GM12878 (cell line): ENCODE results near the gene DDX10. TPM values are rescaled to one million over a fixed set of nuclear protein-coding genes. Genes with fewer than 3 reads are reported as not detected.

ENCODE experiments used
- ATAC-seq: fragments of 200-7000 bp; cut with Tn5 transposase; 3 replicates; pipeline ENCODE4 v1.9.1; 2020; ENCODE audit warnings: mild to moderate bottlenecking, moderate library complexity
- BruUV-seq: library from RNA; stranded (reverse); fragments of 400-500 nt; replicated peaks from 2 replicates; lab custom pipeline; 2021; lab: Mats Ljungman, UMichigan
- CTCF ChIA-PET: fragments of 300-600 bp; sonication (Branson Sonifier 250); formaldehyde crosslinking; extraction: SDS; loops from one replicate; lab custom pipeline; 2021; ENCODE audit warnings: inconsistent platforms; lab: Yijun Ruan, JAX
- POLR2A ChIA-PET: fragments of 350-600 bp; formaldehyde crosslinking; extraction: SDS; loops from one replicate; lab custom pipeline; 2021; ENCODE audit warnings: inconsistent platforms; lab: Charles Lee
- RAD21 ChIA-PET: fragments of 300-600 bp; sonication (Branson Sonifier 250); formaldehyde crosslinking; loops from one replicate; lab custom pipeline; 2023; ENCODE audit warnings: antibody characterized with exemption; ENCODE audit not compliant: unreplicated experiment; lab: Charles Lee
- SMC1A ChIA-PET: fragments of 300-600 bp; sonication (Branson Sonifier 250); formaldehyde crosslinking; loops from one replicate; lab custom pipeline; 2023; ENCODE audit not compliant: unreplicated experiment, uncharacterized antibody; lab: Charles Lee
- DNase-seq: peaks from one replicate; pipeline ENCODE4 v3.0.0-alpha.2; 2011; ENCODE audit warnings: low read depth, low spot score
- FAIRE-seq: peaks from 3 replicates; lab custom pipeline; 2011; peaks lifted over from hg19 to GRCh38; lab: Jason Lieb, UNC
- H2AFZ ChIP-seq: 2 replicates; pipeline ENCODE4 v1.6.0; 2011; ENCODE audit warnings: low read depth, low read length, control low read depth; ENCODE audit not compliant: control insufficient read depth
- H3K27ac ChIP-seq: 2 replicates; pipeline ENCODE4 v1.5.1; 2011; ENCODE audit warnings: control low read depth; ENCODE audit not compliant: control insufficient read depth, insufficient read depth
- H3K27me3 ChIP-seq, 2 experiments: replicated peaks in 1 of 2; 2 replicates each; pipeline versions ENCODE4 v1.6.0 to v1.6.1; 2011; ENCODE audit warnings: low read length in 1 of 2; ENCODE audit not compliant: control insufficient read depth in 2 of 2, insufficient read depth in 2 of 2
- H3K36me3 ChIP-seq, 2 experiments: 2 replicates each; pipeline ENCODE4 v1.5.1; 2011; ENCODE audit warnings: low read length in 1 of 2; ENCODE audit not compliant: control insufficient read depth in 2 of 2, insufficient read depth in 2 of 2
- H3K4me1 ChIP-seq: 2 replicates; pipeline ENCODE4 v1.6.1; 2011; ENCODE audit warnings: mild to moderate bottlenecking, low read length, moderate library complexity, mixed read lengths; ENCODE audit not compliant: control insufficient read depth, insufficient read depth
- H3K4me2 ChIP-seq: 2 replicates; pipeline ENCODE4 v1.6.0; 2011; ENCODE audit warnings: control low read depth; ENCODE audit not compliant: control insufficient read depth, insufficient read depth
- H3K4me3 ChIP-seq: fragments of 200-600 bp; sonication (generic); 2 replicates; pipeline ENCODE4 v1.5.1; 2016
- H3K79me2 ChIP-seq: 2 replicates; pipeline ENCODE4 v1.6.0; 2011; ENCODE audit warnings: low read length; ENCODE audit not compliant: control insufficient read depth, insufficient read depth
- H3K9ac ChIP-seq: 2 replicates; pipeline ENCODE4 v1.8.0; 2011; ENCODE audit warnings: low read length, control low read depth, mixed read lengths; ENCODE audit not compliant: control insufficient read depth, insufficient read depth
- H3K9me3 ChIP-seq: replicated peaks from 3 replicates; pipeline ENCODE4 v1.5.1; 2011; ENCODE audit warnings: mild to moderate bottlenecking, low read length; ENCODE audit not compliant: control insufficient read depth, insufficient read depth
- H4K20me1 ChIP-seq: 2 replicates; pipeline ENCODE4 v1.6.0; 2011; ENCODE audit not compliant: control insufficient read depth, insufficient read depth
- EGR1 ChIP-seq, 2 experiments: IDR thresholded peaks; 1 replicate in 1 of 2; 2 replicates in 1 of 2; pipeline ENCODE4 v1.6.1; 2011 to 2012; ENCODE audit warnings: low read depth in 2 of 2, low read length in 2 of 2, borderline replicate concordance in 1 of 2, mild to moderate bottlenecking in 1 of 2, moderate library complexity in 1 of 2
- KAT2A ChIP-seq: conservative IDR thresholded peaks from 2 replicates; pipeline ENCODE4 v1.6.1; 2011; ENCODE audit warnings: low read depth, low read length; ENCODE audit not compliant: control insufficient read depth
- TCF3 ChIP-seq: IDR thresholded peaks from 2 replicates; pipeline ENCODE4 v1.6.1; 2012; ENCODE audit warnings: low read depth, mild to moderate bottlenecking, low read length, borderline replicate concordance; ENCODE audit not compliant: insufficient read depth
- WGBS: methylation state at CpG from one replicate; pipeline ENCODE4 v1.1.6; 2016; ENCODE audit warnings: low lambda C conversion rate; ENCODE audit not compliant: insufficient replicate concordance, insufficient coverage; ENCODE audit errors: missing lambda C conversion rate; 5-methylcytosine and 5-hydroxymethylcytosine counted together
- in situ Hi-C: fragments of 300-500 bp; cut with MboI; formaldehyde crosslinking; loops from 9 replicates; pipeline ENCODE4 v1.14.3; 2018; ENCODE audit warnings: mixed read lengths
- intact Hi-C: fragments of 100-400 bp; cut with micrococcal nuclease; formaldehyde crosslinking; loops from one replicate; pipeline ENCODE4 v1.14.2; 2022; ENCODE audit not compliant: unreplicated experiment
- polyA plus RNA-seq, 11 experiments: library from polyadenylated mRNA; depleted of rRNA in 4 of 11; unstranded in 6 of 11; stranded (reverse) in 5 of 11; fragments of >200 nt; fragmentation: Nextera tagmentation in 4 of 11; fragmentation: Illumina TruSeq in 1 of 11; extraction: Ambion mirVana in 4 of 11; extraction: Trizol in 1 of 11; gene quantifications; 1 replicate in 1 of 11; 2 replicates in 10 of 11; pipeline versions ENCODE4 v1.2.1 to v1.2.3, GENCODE V29; 2011 to 2016; ENCODE audit warnings: inconsistent platforms in 2 of 11, missing spikeins in 2 of 11, low read depth in 1 of 11
- total RNA-seq, 4 experiments: library from RNA; depleted of rRNA in 3 of 4; stranded (reverse); fragments of >200 nt in 3 of 4; fragmentation: Illumina TruSeq in 1 of 4; extraction: Trizol in 1 of 4; gene quantifications; 2 replicates each; pipeline versions ENCODE4 v1.2.1 to v1.2.3, GENCODE V29; 2013 to 2021
- TF ChIP-seq, protein P1 (sequence below): IDR thresholded peaks from 2 replicates; pipeline ENCODE4 v1.6.1; 2012; ENCODE audit warnings: low read depth, low read length, improper control_type of control experiment
- TF ChIP-seq, protein P2 (sequence below): fragments of 450-650 bp; IDR thresholded peaks from 2 replicates; pipeline ENCODE4 v1.6.1; 2018; ENCODE audit warnings: mild to moderate bottlenecking, low read depth, moderate library complexity; ENCODE audit not compliant: partially characterized antibody
- TF ChIP-seq, protein P3 (sequence below): fragments of 450-650 bp; formaldehyde crosslinking; IDR thresholded peaks from 2 replicates; pipeline ENCODE4 v1.5.0; 2022; ENCODE audit warnings: mild to moderate bottlenecking, missing genetic modification characterization
- TF ChIP-seq, protein P4 (sequence below): fragments of 450-650 bp; IDR thresholded peaks from 2 replicates; pipeline ENCODE4 v1.6.1; 2016; ENCODE audit warnings: mild to moderate bottlenecking

Gene DDX10
- total and polyA plus RNA-seq, 10 of the 15 experiments (the other 5 are each of a cell fraction or from before 2014, with no cell fraction given): 20.9 to 51.5 (median 31.9) TPM

DNA sequence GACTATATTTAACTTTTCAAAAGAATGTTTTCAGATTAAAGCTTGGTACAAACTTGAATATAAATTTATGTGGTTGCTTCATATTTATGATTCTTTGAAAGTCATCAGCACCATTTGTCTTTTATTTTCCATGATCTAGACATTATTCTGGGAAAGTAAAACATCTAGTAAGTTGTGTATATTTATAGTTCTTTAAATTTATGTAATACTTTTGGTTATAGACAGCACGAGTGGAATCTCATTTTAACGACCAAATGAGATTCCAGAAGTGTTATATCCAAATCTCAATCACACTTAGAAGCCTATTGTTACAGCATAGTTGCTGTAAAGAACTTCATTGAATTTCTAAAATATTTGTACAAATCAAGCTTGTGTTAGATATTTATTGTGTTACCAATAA, 212.3 kb downstream of the DDX10 start:
- H2AFZ ChIP-seq: no peak overlapping the region
- BruUV-seq: no TSS peak
- TF ChIP-seq, protein P1, sequence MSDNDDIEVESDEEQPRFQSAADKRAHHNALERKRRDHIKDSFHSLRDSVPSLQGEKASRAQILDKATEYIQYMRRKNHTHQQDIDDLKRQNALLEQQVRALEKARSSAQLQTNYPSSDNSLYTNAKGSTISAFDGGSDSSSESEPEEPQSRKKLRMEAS: no peak
- TF ChIP-seq, protein P2, sequence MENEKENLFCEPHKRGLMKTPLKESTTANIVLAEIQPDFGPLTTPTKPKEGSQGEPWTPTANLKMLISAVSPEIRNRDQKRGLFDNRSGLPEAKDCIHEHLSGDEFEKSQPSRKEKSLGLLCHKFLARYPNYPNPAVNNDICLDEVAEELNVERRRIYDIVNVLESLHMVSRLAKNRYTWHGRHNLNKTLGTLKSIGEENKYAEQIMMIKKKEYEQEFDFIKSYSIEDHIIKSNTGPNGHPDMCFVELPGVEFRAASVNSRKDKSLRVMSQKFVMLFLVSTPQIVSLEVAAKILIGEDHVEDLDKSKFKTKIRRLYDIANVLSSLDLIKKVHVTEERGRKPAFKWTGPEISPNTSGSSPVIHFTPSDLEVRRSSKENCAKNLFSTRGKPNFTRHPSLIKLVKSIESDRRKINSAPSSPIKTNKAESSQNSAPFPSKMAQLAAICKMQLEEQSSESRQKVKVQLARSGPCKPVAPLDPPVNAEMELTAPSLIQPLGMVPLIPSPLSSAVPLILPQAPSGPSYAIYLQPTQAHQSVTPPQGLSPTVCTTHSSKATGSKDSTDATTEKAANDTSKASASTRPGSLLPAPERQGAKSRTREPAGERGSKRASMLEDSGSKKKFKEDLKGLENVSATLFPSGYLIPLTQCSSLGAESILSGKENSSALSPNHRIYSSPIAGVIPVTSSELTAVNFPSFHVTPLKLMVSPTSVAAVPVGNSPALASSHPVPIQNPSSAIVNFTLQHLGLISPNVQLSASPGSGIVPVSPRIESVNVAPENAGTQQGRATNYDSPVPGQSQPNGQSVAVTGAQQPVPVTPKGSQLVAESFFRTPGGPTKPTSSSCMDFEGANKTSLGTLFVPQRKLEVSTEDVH: no peak
- TF ChIP-seq, protein P3, sequence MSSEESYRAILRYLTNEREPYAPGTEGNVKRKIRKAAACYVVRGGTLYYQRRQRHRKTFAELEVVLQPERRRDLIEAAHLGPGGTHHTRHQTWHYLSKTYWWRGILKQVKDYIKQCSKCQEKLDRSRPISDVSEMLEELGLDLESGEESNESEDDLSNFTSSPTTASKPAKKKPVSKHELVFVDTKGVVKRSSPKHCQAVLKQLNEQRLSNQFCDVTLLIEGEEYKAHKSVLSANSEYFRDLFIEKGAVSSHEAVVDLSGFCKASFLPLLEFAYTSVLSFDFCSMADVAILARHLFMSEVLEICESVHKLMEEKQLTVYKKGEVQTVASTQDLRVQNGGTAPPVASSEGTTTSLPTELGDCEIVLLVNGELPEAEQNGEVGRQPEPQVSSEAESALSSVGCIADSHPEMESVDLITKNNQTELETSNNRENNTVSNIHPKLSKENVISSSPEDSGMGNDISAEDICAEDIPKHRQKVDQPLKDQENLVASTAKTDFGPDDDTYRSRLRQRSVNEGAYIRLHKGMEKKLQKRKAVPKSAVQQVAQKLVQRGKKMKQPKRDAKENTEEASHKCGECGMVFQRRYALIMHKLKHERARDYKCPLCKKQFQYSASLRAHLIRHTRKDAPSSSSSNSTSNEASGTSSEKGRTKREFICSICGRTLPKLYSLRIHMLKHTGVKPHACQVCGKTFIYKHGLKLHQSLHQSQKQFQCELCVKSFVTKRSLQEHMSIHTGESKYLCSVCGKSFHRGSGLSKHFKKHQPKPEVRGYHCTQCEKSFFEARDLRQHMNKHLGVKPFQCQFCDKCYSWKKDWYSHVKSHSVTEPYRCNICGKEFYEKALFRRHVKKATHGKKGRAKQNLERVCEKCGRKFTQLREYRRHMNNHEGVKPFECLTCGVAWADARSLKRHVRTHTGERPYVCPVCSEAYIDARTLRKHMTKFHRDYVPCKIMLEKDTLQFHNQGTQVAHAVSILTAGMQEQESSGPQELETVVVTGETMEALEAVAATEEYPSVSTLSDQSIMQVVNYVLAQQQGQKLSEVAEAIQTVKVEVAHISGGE: no peak
- TF ChIP-seq KAT2A (no peak), TCF3 (no peak), EGR1 (IDR thresholded peaks at IDR 0.05; ENCODE audit: borderline replicate concordance in 1 of 2, low read depth in 2 of 2, low read length in 2 of 2) (no peak)
- TF ChIP-seq, protein P4, sequence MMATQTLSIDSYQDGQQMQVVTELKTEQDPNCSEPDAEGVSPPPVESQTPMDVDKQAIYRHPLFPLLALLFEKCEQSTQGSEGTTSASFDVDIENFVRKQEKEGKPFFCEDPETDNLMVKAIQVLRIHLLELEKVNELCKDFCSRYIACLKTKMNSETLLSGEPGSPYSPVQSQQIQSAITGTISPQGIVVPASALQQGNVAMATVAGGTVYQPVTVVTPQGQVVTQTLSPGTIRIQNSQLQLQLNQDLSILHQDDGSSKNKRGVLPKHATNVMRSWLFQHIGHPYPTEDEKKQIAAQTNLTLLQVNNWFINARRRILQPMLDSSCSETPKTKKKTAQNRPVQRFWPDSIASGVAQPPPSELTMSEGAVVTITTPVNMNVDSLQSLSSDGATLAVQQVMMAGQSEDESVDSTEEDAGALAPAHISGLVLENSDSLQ: no peak
- TF ChIP-seq, all 136 proteins: peak for 0
- H3K27me3 ChIP-seq: no peaks in the 10 kb centered on the region
- ChIA-PET RAD21 (interaction anchor here (0.9 kb wide), 1 partner anchor 23 kb away, joined by 3 read pairs; no protein-coding TSS in a partner anchor), SMC1A (interaction anchor here (0.7 to 3.2 kb wide), 6 partner anchors 8 to 29 kb away, joined by 3 to 10 read pairs (median 5); no protein-coding TSS in a partner anchor), CTCF (interaction anchor here (1.1 to 4.9 kb wide), 2 partner anchors 9 to 179 kb away, joined by 3 to 24 read pairs; no protein-coding TSS in a partner anchor), POLR2A (interaction anchor here (0.6 kb wide), 1 partner anchor 118 kb away, joined by 3 read pairs; no protein-coding TSS in a partner anchor)
- H3K4me1 ChIP-seq: no peaks in the 10 kb centered on the region
- no peak for FAIRE-seq
- no peak for ATAC-seq
- WGBS: 100% methylated on average over 2 of the region's 2 CpGs
- H3K9ac ChIP-seq: no peak overlapping the region
- H3K79me2 ChIP-seq: no peaks in the 10 kb centered on the region
- no peak overlapping the region for H3K4me3 ChIP-seq
- intact Hi-C loops (no loop called here), in situ Hi-C loops (no loop called here)
- H3K36me3 ChIP-seq: no peaks in the 10 kb centered on the region
- no peaks in the 10 kb centered on the region for H3K9me3 ChIP-seq
- no peak overlapping the region for H3K27ac ChIP-seq
- no peak overlapping the region for H3K4me2 ChIP-seq
- DNase-seq: no peak
- H4K20me1 ChIP-seq: no peaks in the 10 kb centered on the region
